Upper lobe of left lung (tissue), 6 donors: ENCODE results near the gene CBLB. TPM values are rescaled to one million over a fixed set of nuclear protein-coding genes. Genes with fewer than 3 reads are reported as not detected.
A peak's percentile ranks its signal among the peaks of the same experiment; 100 is the strongest.

Source experiments
- ATAC-seq, 2 donors: fragments of 200-7000 bp; cut with Tn5 transposase; one replicate each; pipeline ENCODE4 v1.9.1; 2022; ENCODE audit warnings: mild to moderate bottlenecking in 2 of 2, moderate library complexity in 2 of 2; ENCODE audit not compliant: low FRiP score in 2 of 2
- DNase-seq, 2 donors: peaks; one replicate each; pipeline ENCODE4 v3.0.0-alpha.2; 2019 to 2020
- H3K27ac ChIP-seq, 4 donors: fragments of 200-600 bp; sonication (generic); one replicate each; pipeline ENCODE4 v1.5.1; 2016 to 2019
- H3K27me3 ChIP-seq, 4 donors: fragments of 200-600 bp; sonication (generic); one replicate each; pipeline ENCODE4 v1.5.1; 2017 to 2019
- H3K36me3 ChIP-seq, 4 donors: fragments of 200-600 bp; sonication (generic); one replicate each; pipeline ENCODE4 v1.5.1; 2016 to 2019
- H3K4me1 ChIP-seq, 4 donors: fragments of 200-600 bp; sonication (generic); one replicate each; pipeline ENCODE4 v1.5.1; 2018 to 2019
- H3K4me3 ChIP-seq, 4 donors: fragments of 200-600 bp; sonication (generic); one replicate each; pipeline ENCODE4 v1.5.1; 2017 to 2019; ENCODE audit warnings: mild to moderate bottlenecking in 2 of 4, moderate library complexity in 1 of 4
- H3K9me3 ChIP-seq, 4 donors: fragments of 200-600 bp; sonication (generic); one replicate each; pipeline ENCODE4 v1.5.1; 2018 to 2019
- CTCF ChIP-seq, 6 experiments: fragments of 450-650 bp in 4 of 6; fragments of 200-600 bp in 2 of 6; sonication (generic) in 2 of 6; IDR thresholded peaks; one replicate each; pipeline ENCODE4 v1.5.1; 2016 to 2019; ENCODE audit warnings: antibody characterized with exemption in 6 of 6
- EP300 ChIP-seq, 4 donors: sonication (generic); formaldehyde crosslinking; IDR thresholded peaks; one replicate each; pipeline ENCODE4 v1.5.1; 2017; ENCODE audit warnings: antibody characterized with exemption in 4 of 4, control low read depth in 2 of 4
- POLR2A ChIP-seq, 4 donors: fragments of 450-650 bp; IDR thresholded peaks; one replicate each; pipeline ENCODE4 v1.5.1; 2016 to 2017; ENCODE audit warnings: antibody characterized with exemption in 4 of 4, mild to moderate bottlenecking in 2 of 4
- POLR2AphosphoS5 ChIP-seq, 2 donors: sonication (generic); formaldehyde crosslinking; IDR thresholded peaks; one replicate each; pipeline ENCODE4 v1.5.1; 2017; ENCODE audit warnings: antibody characterized with exemption in 2 of 2
- WGBS, 2 donors: methylation state at CpG; one replicate each; pipeline ENCODE4 v1.1.5; 2017 to 2018; 5-methylcytosine and 5-hydroxymethylcytosine counted together
- total RNA-seq, 6 donors: library from RNA; depleted of rRNA in 4 of 6; stranded (reverse); fragments of >200 nt in 4 of 6; gene quantifications; one replicate each; pipeline versions ENCODE4 v1.1.0 to v1.2.1, GENCODE V29; 2016 to 2021
- donor health status: DM: no; HTN: no; CAD: no; lungs with moderate emphysema.
- donor health status: DM: no; HTN: yes; CAD: no; lungs with severe emphysema.

Gene CBLB
- total RNA-seq = 10 to 100 TPM; 30.3 to 85.9 (median 32.0) TPM

GRCh38 chr3:105868742-105869530 is at the start of gene CBLB:
Gene CBLB (minus strand): TSS chr3:105869012. CDS start chr3:105867577, 1,435 bp downstream.
- peak within 1 kb of the TSS; percentile 93 to 99 (median 96) for H3K27ac ChIP-seq
- DNase-seq (peak; percentile 95 to 97), ATAC-seq (peak; percentile 96 to 98)
- H3K4me3 ChIP-seq = peak within 1 kb of the TSS; percentile 64 to 95 (median 88)
- H3K9me3 ChIP-seq = no peaks in the 10 kb centered on the region
- H3K27me3 ChIP-seq = no peaks in the 10 kb centered on the region
- peaks cover 24 to 42% (median 39%) of the 10 kb centered on the region in 4 donors for H3K4me1 ChIP-seq
- 0 to 1% methylated on average over 15 to 43 of the region's 68 CpGs for WGBS, 2 donors
- TF ChIP-seq POLR2A (IDR thresholded peaks at IDR 0.05) (peak in 3 of 4 donors; percentile 64 to 88 (median 73)), CTCF (IDR thresholded peaks at IDR 0.05) (no peak), EP300 (IDR thresholded peaks at IDR 0.05) (no peak), POLR2AphosphoS5 (IDR thresholded peaks at IDR 0.05) (peak; percentile 77 to 95)
- H3K36me3 ChIP-seq = no peaks in the 10 kb centered on the region

- no peak overlapping the region for H3K4me3 ChIP-seq
- no peaks in the 10 kb centered on the region for H3K27me3 ChIP-seq
- H3K9me3 ChIP-seq = peaks cover 0 to 7% (median 0%) of the 10 kb centered on the region in 4 donors
- WGBS, 2 donors = 96 to 97% methylated on average over 2 of the region's 2 CpGs
- no peak for TF ChIP-seq POLR2A (IDR thresholded peaks at IDR 0.05)
- TF ChIP-seq EP300 (IDR thresholded peaks at IDR 0.05) = no peak
- no peak for TF ChIP-seq CTCF (IDR thresholded peaks at IDR 0.05)
- no peak for TF ChIP-seq POLR2AphosphoS5 (IDR thresholded peaks at IDR 0.05)
- DNase-seq (no peak), ATAC-seq (no peak)
- H3K4me1 ChIP-seq = no peaks in the 10 kb centered on the region
- no peaks in the 10 kb centered on the region for H3K36me3 ChIP-seq
- no peak overlapping the region for H3K27ac ChIP-seq
These were observed 48.0 kb upstream of the CBLB start for GRCh38 chr3:105916767-105917166.

DNA sequence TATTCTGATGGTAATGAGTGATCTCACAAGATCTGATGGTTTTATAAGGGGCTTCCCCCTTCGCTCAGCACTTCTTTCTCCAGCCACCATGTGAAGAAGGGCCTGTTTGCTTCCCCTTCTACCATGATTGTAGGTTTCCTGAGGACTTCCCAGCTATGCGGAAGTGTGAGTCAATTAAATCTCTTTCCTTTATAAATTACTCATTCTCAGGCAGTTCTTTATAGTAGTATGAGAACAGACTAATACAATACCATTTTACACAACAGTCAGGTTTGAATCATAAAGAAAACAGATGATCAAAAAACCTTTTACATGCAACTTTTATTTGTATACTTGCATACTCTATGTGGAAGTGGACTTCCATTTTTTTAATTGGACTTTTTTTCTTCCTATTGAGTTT is 46.7 kb upstream of the CBLB start:
- Histone ChIP-seq H3K27me3 (no peaks in the 10 kb centered on the region), H3K4me1 (no peaks in the 10 kb centered on the region), H3K36me3 (no peaks in the 10 kb centered on the region), H3K27ac (no peak overlapping the region), H3K9me3 (peaks cover 0 to 7% (median 0%) of the 10 kb centered on the region in 4 donors), H3K4me3 (no peak overlapping the region)
- no peak for ATAC-seq
- 79 to 85% methylated on average over 2 of the region's 2 CpGs for WGBS, 2 donors
- TF ChIP-seq POLR2AphosphoS5 (IDR thresholded peaks at IDR 0.05) = no peak
- no peak for TF ChIP-seq CTCF (IDR thresholded peaks at IDR 0.05)
- no peak for TF ChIP-seq POLR2A (IDR thresholded peaks at IDR 0.05)
- no peak for TF ChIP-seq EP300 (IDR thresholded peaks at IDR 0.05)
- no peak for DNase-seq

DNA sequence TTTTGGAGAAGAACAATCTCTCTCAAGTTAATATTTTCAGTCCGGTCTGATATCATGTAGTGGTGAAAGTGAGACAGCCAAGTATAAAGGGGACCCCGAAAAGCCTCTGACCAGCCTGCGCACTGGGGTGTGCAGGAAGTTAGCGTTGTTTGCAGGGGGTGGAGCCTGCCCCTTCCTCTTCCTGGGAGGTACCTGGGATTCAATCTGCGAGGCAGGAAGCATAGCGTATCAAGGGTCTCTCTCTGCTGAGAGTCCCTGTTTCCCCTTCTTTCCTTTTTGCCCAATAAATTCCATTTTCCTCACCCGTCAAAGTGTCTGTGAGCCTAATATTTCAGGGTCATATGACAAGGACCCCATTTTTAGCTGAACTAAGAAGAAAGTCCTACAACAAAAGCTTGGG is 44.8 kb upstream of the CBLB start:
- ATAC-seq (no peak), DNase-seq (no peak)
- 93 to 96% methylated on average over 7 of the region's 7 CpGs for WGBS, 2 donors
- no peak overlapping the region for H3K4me3 ChIP-seq
- H3K27ac ChIP-seq = no peak overlapping the region
- TF ChIP-seq POLR2AphosphoS5 (IDR thresholded peaks at IDR 0.05) = no peak
- H3K9me3 ChIP-seq = peaks cover 0 to 7% (median 0%) of the 10 kb centered on the region in 4 donors
- H3K27me3 ChIP-seq = no peaks in the 10 kb centered on the region
- H3K4me1 ChIP-seq = no peaks in the 10 kb centered on the region
- H3K36me3 ChIP-seq = no peaks in the 10 kb centered on the region

GRCh38 chr3:105912891-105913290 is 44.1 kb upstream of the CBLB start:
- Histone ChIP-seq H3K27me3 (no peaks in the 10 kb centered on the region), H3K9me3 (peaks cover 0 to 7% (median 0%) of the 10 kb centered on the region in 4 donors), H3K36me3 (no peaks in the 10 kb centered on the region), H3K4me3 (no peak overlapping the region), H3K27ac (no peak overlapping the region), H3K4me1 (no peaks in the 10 kb centered on the region)
- TF ChIP-seq POLR2AphosphoS5 (IDR thresholded peaks at IDR 0.05) = no peak
- no peak for TF ChIP-seq EP300 (IDR thresholded peaks at IDR 0.05)
- no peak for TF ChIP-seq CTCF (IDR thresholded peaks at IDR 0.05)
- TF ChIP-seq POLR2A (IDR thresholded peaks at IDR 0.05) = no peak
- ATAC-seq = no peak
- DNase-seq = no peak
